HG03571 (cell line): Measurements from ENCODE around the gene RCAN1.
"Not testable (repeated sequence)": the region's sequence is repeated elsewhere in the genome, so short reads cannot be mapped to it uniquely, and the experiment has no call there.

Source experiments
- ATAC-seq: cut with Tn5 transposase; IDR thresholded peaks from one replicate; pipeline ENCODE4 v1.9.1; 2021; ENCODE audit not compliant: unreplicated experiment

Gene RCAN1

GRCh38 chr21:34467333-34467732 lies 147.6 kb downstream of the RCAN1 start:
- not testable (repeated sequence) for ATAC-seq
